ENCODE data around the gene GBP5. TPM values are rescaled to one million over a fixed set of nuclear protein-coding genes. Genes with fewer than 3 reads are reported as not detected.

GBP5 gene
- total RNA-seq, 2 donors from 2014 or later = 135 to 209 TPM

GRCh38 chr1:89254658-89255287 is 17.9 kb downstream of the GBP5 start:
- H3K9me3 Mint-ChIP-seq = peaks cover 4 to 7% of the 10 kb centered on the region in 2 donors
- no peak overlapping the region for H3K4me3 Mint-ChIP-seq
- H3K27me3 Mint-ChIP-seq (ENCODE audit: low read depth) = no peaks in the 10 kb centered on the region
- H3K36me3 Mint-ChIP-seq (ENCODE audit: insufficient read depth in 2 of 2) = peaks cover 22 to 41% of the 10 kb centered on the region in 2 donors
- ATAC-seq (replicated peaks in 1 of 2) = no peak
- peaks cover 43% of the 10 kb centered on the region for H3K4me1 Mint-ChIP-seq (ENCODE audit: low read depth)
- no peak for DNase-seq
- peak overlapping the region; percentile 31 for H3K27ac Mint-ChIP-seq

- ATAC-seq (replicated peaks in 1 of 2) = no peak
- peaks cover 15 to 17% of the 10 kb centered on the region in 2 donors for H3K9me3 Mint-ChIP-seq
- no peak overlapping the region for H3K4me3 Mint-ChIP-seq
- peaks cover 12 to 37% of the 10 kb centered on the region in 2 donors for H3K36me3 Mint-ChIP-seq (ENCODE audit: insufficient read depth in 2 of 2)
- H3K4me1 Mint-ChIP-seq (ENCODE audit: low read depth) = no peaks in the 10 kb centered on the region
- no peaks in the 10 kb centered on the region for H3K27me3 Mint-ChIP-seq (ENCODE audit: low read depth)
- no peak for DNase-seq
- no peak overlapping the region for H3K27ac Mint-ChIP-seq
These were observed 29.6 kb downstream of the GBP5 start for GRCh38 chr1:89243046-89243445.

Other genes with a start within 250 kb of the GBP5 start
- 1 to 10 TPM; 7.1 to 9.0 TPM for gene GBP3, start 250.0 kb downstream of the GBP5 start, total RNA-seq
- gene GBP1, start 207.7 kb downstream of the GBP5 start, total RNA-seq = 10 to 100 TPM; 44.9 to 58.9 TPM
- gene GBP2, start 146.7 kb downstream of the GBP5 start, total RNA-seq = 100 to 1,000 TPM; 309 to 356 TPM
- under 1 TPM in 1 of 2 donors, not detected in 1; 0.23 TPM for gene GBP7, start 96.9 kb downstream of the GBP5 start, total RNA-seq
- 10 to 100 TPM; 37.7 to 60.6 TPM for gene GBP4, start 73.9 kb downstream of the GBP5 start, total RNA-seq
- 1 to 10 TPM; 2.8 to 3.3 TPM for gene GBP6, start 91.2 kb upstream of the GBP5 start, total RNA-seq

All from activated T-cell treated with anti-CD3 and anti-CD28 coated beads, Interleukin-2, amount 50 U/mL, for 72 hours (primary cell).